ENCODE data around the gene KSR1. TPM values are rescaled to one million over a fixed set of nuclear protein-coding genes. Genes with fewer than 3 reads are reported as not detected.

The KSR1 gene
- total RNA-seq, 4 donors from 2014 or later: 17.7 to 77.0 (median 34.6) TPM

GRCh38 chr17:27479838-27480237, 23.6 kb downstream of the KSR1 start:
- H3K27me3 ChIP-seq: no peaks in the 10 kb centered on the region
- TF ChIP-seq POLR2A (IDR thresholded peaks at IDR 0.05) (no peak), CTCF (IDR thresholded peaks at IDR 0.05) (no peak)
- intact Hi-C loops (cut with DNase I; ENCODE audit: low total_unique reads): no loop called here
- H3K4me3 ChIP-seq: no peak overlapping the region
- H3K9me3 ChIP-seq: no peaks in the 10 kb centered on the region
- DNase-seq: no peak
- H3K4me1 ChIP-seq: no peaks in the 10 kb centered on the region
- H3K27ac ChIP-seq: no peak overlapping the region
- no peaks in the 10 kb centered on the region for H3K36me3 ChIP-seq

GRCh38 chr17:27480699-27481098, 24.5 kb downstream of the KSR1 start:
- no peaks in the 10 kb centered on the region for H3K9me3 ChIP-seq
- TF ChIP-seq POLR2A (IDR thresholded peaks at IDR 0.05) (no peak), CTCF (IDR thresholded peaks at IDR 0.05) (no peak)
- intact Hi-C loops (cut with DNase I; ENCODE audit: low total_unique reads): no loop called here
- H3K36me3 ChIP-seq: no peaks in the 10 kb centered on the region
- DNase-seq: no peak
- no peak overlapping the region for H3K4me3 ChIP-seq
- no peak overlapping the region for H3K27ac ChIP-seq
- no peaks in the 10 kb centered on the region for H3K27me3 ChIP-seq
- H3K4me1 ChIP-seq: no peaks in the 10 kb centered on the region

DNA sequence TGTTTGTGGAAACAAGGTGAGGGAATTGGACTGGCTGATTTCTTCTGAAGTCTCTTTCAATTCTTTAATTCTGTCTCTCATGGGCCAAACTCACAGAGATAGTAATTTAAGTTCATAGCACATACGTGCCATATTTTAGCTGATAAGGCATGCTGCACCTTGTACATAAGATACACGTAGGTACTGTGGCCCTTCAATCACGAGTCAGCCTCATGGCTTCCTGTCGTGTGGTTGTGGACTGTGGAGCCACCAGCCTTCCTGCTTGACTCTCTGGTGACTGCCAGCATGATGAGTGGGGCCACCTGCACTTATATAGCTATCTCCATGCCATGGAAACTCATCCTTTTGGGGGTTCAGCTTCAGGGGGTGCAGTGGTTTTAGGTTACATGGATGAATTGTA, 25.1 kb downstream of the KSR1 start:
- intact Hi-C loops (cut with DNase I; ENCODE audit: low total_unique reads): no loop called here
- Histone ChIP-seq H3K4me3 (no peak overlapping the region), H3K27me3 (no peaks in the 10 kb centered on the region), H3K4me1 (no peaks in the 10 kb centered on the region), H3K36me3 (no peaks in the 10 kb centered on the region), H3K9me3 (no peaks in the 10 kb centered on the region), H3K27ac (no peak overlapping the region)
- TF ChIP-seq POLR2A (IDR thresholded peaks at IDR 0.05) (no peak), CTCF (IDR thresholded peaks at IDR 0.05) (no peak)
- DNase-seq: no peak

DNA sequence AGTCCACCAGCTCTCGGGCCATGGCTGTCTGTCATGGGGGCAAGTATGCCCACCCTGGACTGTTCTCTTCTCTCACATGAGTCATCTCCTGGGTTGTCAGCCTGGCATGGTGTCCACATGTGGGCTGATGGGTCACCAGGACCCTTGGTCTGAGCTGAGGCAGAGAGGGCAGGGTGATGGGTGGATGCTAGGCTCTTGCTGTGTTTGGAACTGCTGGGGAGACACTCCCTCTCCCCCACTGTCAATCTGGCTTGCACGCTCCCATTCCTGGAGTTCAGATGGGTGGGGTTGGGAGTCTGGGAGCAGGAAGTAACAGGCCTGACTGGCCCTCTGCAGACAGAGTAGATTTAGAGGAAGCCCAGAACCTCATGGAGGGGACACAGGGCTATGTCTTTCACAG, 28.9 kb downstream of the KSR1 start:
- Histone ChIP-seq H3K4me1 (peaks cover 0 to 10% of the 10 kb centered on the region in 2 donors), H3K9me3 (no peaks in the 10 kb centered on the region), H3K36me3 (no peaks in the 10 kb centered on the region), H3K27me3 (no peaks in the 10 kb centered on the region), H3K27ac (no peak overlapping the region), H3K4me3 (no peak overlapping the region)
- intact Hi-C loops (cut with DNase I; ENCODE audit: low total_unique reads): no loop called here
- DNase-seq: no peak
- TF ChIP-seq POLR2A (IDR thresholded peaks at IDR 0.05) (no peak), CTCF (IDR thresholded peaks at IDR 0.05) (no peak)

GRCh38 chr17:27485716-27486495, 29.7 kb downstream of the KSR1 start:
- Histone ChIP-seq H3K9me3 (no peaks in the 10 kb centered on the region), H3K4me1 (peaks cover 0 to 10% of the 10 kb centered on the region in 2 donors), H3K27ac (no peak overlapping the region), H3K27me3 (no peaks in the 10 kb centered on the region), H3K36me3 (no peaks in the 10 kb centered on the region), H3K4me3 (no peak overlapping the region)
- no peak for TF ChIP-seq CTCF (IDR thresholded peaks at IDR 0.05)
- TF ChIP-seq POLR2A (IDR thresholded peaks at IDR 0.05): no peak
- no peak for DNase-seq
- intact Hi-C loops (cut with DNase I; ENCODE audit: low total_unique reads): no loop called here

All from uterus (tissue), 4 donors.